SU-DHL-6 (cell line): Measurements from ENCODE around the gene OSER1.

Experiments
- H2AFZ ChIP-seq: fragments of 200-600 bp; sonication (generic); 2 replicates; pipeline ENCODE4 v1.6.1; 2014; ENCODE audit warnings: low read depth, mild to moderate bottlenecking, moderate library complexity, mixed read lengths, antibody characterized with exemption, low read length; ENCODE audit not compliant: severe bottlenecking
- H3F3A ChIP-seq: fragments of 200-600 bp; shearing (Covaris generic); 2 replicates; pipeline ENCODE4 v1.6.0; 2016; ENCODE audit warnings: antibody characterized with exemption, mild to moderate bottlenecking; ENCODE audit not compliant: insufficient read depth
- H3K27ac ChIP-seq: fragments of 200-600 bp; sonication (generic); 2 replicates; pipeline ENCODE4 v1.5.1; 2016; ENCODE audit warnings: low read depth, mild to moderate bottlenecking, low read length, moderate library complexity, mixed read lengths
- H3K27me3 ChIP-seq: fragments of 200-600 bp; sonication (generic), shearing (Covaris generic); 2 replicates; pipeline ENCODE4 v1.6.0; 2014; ENCODE audit warnings: mild to moderate bottlenecking, low read length
- H3K36me3 ChIP-seq: fragments of 200-600 bp; sonication (generic); 2 replicates; pipeline ENCODE4 v1.6.1; 2014; ENCODE audit warnings: mild to moderate bottlenecking, low read length, mixed read lengths
- H3K4me2 ChIP-seq: fragments of 300-600, 200-600 bp; shearing (Covaris generic), sonication (generic); 2 replicates; pipeline ENCODE4 v1.6.0; 2014; ENCODE audit warnings: low read length, low read depth, mild to moderate bottlenecking; ENCODE audit not compliant: poor library complexity, severe bottlenecking
- H3K4me3 ChIP-seq: fragments of 200-600 bp; sonication (generic); 2 replicates; pipeline ENCODE4 v1.5.1; 2014; ENCODE audit warnings: antibody characterized with exemption, low read length, mild to moderate bottlenecking, mixed read lengths; ENCODE audit not compliant: insufficient read depth, poor library complexity, severe bottlenecking
- H3K79me2 ChIP-seq: fragments of 200-600 bp; sonication (generic); 2 replicates; pipeline ENCODE4 v1.6.1; 2014; ENCODE audit warnings: mild to moderate bottlenecking, low read length, moderate library complexity; ENCODE audit not compliant: insufficient read depth
- H3K9ac ChIP-seq: fragments of 200-600 bp; sonication (generic); 2 replicates; pipeline ENCODE4 v1.7.0; 2014; ENCODE audit warnings: mild to moderate bottlenecking, low read length
- H3K9me2 ChIP-seq: fragments of 200-600 bp; sonication (generic); replicated peaks from 2 replicates; pipeline ENCODE4 v1.6.1; 2014; ENCODE audit warnings: low read length; ENCODE audit not compliant: insufficient read depth
- H3K9me3 ChIP-seq: fragments of 200-600 bp; sonication (generic); 2 replicates; pipeline ENCODE4 v1.6.1; 2014; ENCODE audit warnings: low read length, mixed read lengths; ENCODE audit not compliant: insufficient read depth
- H4K20me1 ChIP-seq: fragments of 200-600 bp; sonication (generic); 2 replicates; pipeline ENCODE4 v1.6.1; 2014; ENCODE audit warnings: low read depth, mild to moderate bottlenecking, antibody characterized with exemption, low read length, moderate library complexity, mixed read lengths
- EZH2phosphoT487 ChIP-seq: fragments of 200-600 bp; sonication (generic), shearing (Covaris generic); conservative IDR thresholded peaks from 2 replicates; pipeline ENCODE4 v1.6.1; 2018; ENCODE audit warnings: mild to moderate bottlenecking, antibody characterized with exemption, low read length, moderate library complexity, mixed read lengths
- TF ChIP-seq, protein P1 (sequence below): fragments of 200-600 bp; sonication (generic); IDR thresholded peaks from one replicate; pipeline ENCODE4 v1.5.1; 2017; ENCODE audit warnings: antibody characterized with exemption, mild to moderate bottlenecking, low read length, moderate library complexity; ENCODE audit not compliant: insufficient read depth, poor library complexity, severe bottlenecking

OSER1 gene

DNA sequence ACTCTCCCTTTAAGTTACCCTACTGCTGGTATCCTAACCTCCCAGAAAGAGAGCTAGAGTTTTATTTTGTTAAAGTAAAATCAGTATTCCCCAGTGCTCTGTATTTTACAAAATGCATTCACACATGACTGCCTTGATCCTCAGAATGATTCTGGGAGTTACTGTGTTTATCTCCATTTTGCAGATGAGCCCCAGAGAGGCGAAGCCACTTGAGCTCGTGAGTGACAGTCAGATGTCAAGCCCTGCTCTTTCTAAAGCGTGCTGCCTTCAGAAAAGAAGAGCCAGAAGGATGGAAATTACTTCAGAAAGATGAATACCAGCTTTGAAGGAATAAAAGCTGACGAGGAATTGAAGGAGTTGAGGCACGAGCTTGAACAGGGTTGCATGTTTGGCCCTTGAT lies 14.1 kb upstream of the OSER1 start:
- no peaks in the 10 kb centered on the region for H3K9me2 ChIP-seq
- TF ChIP-seq EZH2phosphoT487: no peak
- TF ChIP-seq, protein P1, sequence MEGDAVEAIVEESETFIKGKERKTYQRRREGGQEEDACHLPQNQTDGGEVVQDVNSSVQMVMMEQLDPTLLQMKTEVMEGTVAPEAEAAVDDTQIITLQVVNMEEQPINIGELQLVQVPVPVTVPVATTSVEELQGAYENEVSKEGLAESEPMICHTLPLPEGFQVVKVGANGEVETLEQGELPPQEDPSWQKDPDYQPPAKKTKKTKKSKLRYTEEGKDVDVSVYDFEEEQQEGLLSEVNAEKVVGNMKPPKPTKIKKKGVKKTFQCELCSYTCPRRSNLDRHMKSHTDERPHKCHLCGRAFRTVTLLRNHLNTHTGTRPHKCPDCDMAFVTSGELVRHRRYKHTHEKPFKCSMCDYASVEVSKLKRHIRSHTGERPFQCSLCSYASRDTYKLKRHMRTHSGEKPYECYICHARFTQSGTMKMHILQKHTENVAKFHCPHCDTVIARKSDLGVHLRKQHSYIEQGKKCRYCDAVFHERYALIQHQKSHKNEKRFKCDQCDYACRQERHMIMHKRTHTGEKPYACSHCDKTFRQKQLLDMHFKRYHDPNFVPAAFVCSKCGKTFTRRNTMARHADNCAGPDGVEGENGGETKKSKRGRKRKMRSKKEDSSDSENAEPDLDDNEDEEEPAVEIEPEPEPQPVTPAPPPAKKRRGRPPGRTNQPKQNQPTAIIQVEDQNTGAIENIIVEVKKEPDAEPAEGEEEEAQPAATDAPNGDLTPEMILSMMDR: no peak

GRCh38 chr20:44223721-44224120 lies 13.2 kb upstream of the OSER1 start:
- Histone ChIP-seq H3K4me2 (no peak overlapping the region), H2AFZ (no peak overlapping the region), H3K9me2 (no peaks in the 10 kb centered on the region), H4K20me1 (no peaks in the 10 kb centered on the region), H3K9ac (no peak overlapping the region), H3F3A (no peaks in the 10 kb centered on the region), H3K4me3 (no peak overlapping the region), H3K9me3 (no peaks in the 10 kb centered on the region), H3K27ac (no peak overlapping the region), H3K27me3 (no peaks in the 10 kb centered on the region), H3K36me3 (no peaks in the 10 kb centered on the region), H3K79me2 (no peaks in the 10 kb centered on the region)
- TF ChIP-seq EZH2phosphoT487: no peak
- TF ChIP-seq, protein P1: no peak

More for the DNA sequence above, 14.1 kb upstream of the OSER1 start:
- Histone ChIP-seq H4K20me1 (no peaks in the 10 kb centered on the region), H3K36me3 (no peaks in the 10 kb centered on the region), H3K9ac (no peak overlapping the region), H3K27me3 (no peaks in the 10 kb centered on the region), H3K4me3 (no peak overlapping the region), H3F3A (no peaks in the 10 kb centered on the region), H3K4me2 (no peak overlapping the region), H3K27ac (no peak overlapping the region), H2AFZ (no peak overlapping the region), H3K9me3 (no peaks in the 10 kb centered on the region), H3K79me2 (no peaks in the 10 kb centered on the region)

DNA sequence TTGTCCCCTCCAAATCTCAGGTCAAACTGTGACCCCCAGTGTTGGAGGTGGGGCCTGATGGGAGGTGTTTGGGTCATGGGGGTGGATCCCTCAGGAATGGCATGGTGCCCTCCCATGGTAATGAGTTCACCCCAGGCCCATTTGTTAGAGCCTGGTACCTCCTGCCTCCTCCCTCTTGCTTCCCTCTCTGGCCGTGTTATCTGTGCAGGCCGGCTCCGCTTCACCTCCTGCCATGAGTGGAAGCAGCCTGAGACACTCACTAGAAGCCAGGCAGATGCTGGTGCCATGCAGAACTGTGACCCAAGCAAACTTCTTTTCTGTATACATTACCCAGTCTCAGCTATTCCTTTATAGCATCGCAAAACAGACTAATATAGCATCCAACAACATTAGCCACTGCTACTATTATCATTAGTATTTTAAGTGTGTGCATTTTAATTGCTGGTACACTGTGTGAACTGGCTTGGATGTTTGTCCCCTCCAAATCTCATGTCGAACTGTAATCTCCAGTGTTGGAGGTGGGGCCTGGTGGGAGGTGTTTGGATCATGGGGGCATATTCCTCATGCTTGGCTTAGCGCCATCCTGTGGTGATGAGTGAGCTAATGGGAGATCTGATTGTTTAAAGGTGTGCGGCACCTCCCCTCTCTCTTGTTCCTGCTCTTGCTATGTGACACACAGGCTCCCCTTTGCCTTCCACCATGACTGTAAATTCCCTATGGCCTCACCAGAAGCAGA lies 12.2 kb upstream of the OSER1 start:
- H3K9me2 ChIP-seq: no peaks in the 10 kb centered on the region
- no peaks in the 10 kb centered on the region for H4K20me1 ChIP-seq
- H3K79me2 ChIP-seq: no peaks in the 10 kb centered on the region
- no peak overlapping the region for H3K4me2 ChIP-seq
- no peak overlapping the region for H3K9ac ChIP-seq
- TF ChIP-seq, protein P1: no peak
- no peak for TF ChIP-seq EZH2phosphoT487
- no peaks in the 10 kb centered on the region for H3K36me3 ChIP-seq
- no peak overlapping the region for H3K27ac ChIP-seq
- H3K27me3 ChIP-seq: no peaks in the 10 kb centered on the region
- no peak overlapping the region for H3K4me3 ChIP-seq
- H2AFZ ChIP-seq: no peak overlapping the region
- no peaks in the 10 kb centered on the region for H3F3A ChIP-seq
- no peaks in the 10 kb centered on the region for H3K9me3 ChIP-seq
